WI38 (cell line): ENCODE results near the gene ARID1B.

Experiments
- H3K4me3 ChIP-seq: 2 replicates; pipeline ENCODE4 v1.5.1; 2011; ENCODE audit warnings: low read depth, mild to moderate bottlenecking, control low read depth, low read length
- CTCF ChIP-seq: IDR thresholded peaks from 2 replicates; pipeline ENCODE4 v1.5.1; 2012; ENCODE audit warnings: low read depth, mild to moderate bottlenecking, control low read depth, low read length

Gene ARID1B

GRCh38 chr6:156954191-156954590, 177.0 kb downstream of the ARID1B start:
- H3K4me3 ChIP-seq = no peak overlapping the region
- no peak for TF ChIP-seq CTCF

DNA sequence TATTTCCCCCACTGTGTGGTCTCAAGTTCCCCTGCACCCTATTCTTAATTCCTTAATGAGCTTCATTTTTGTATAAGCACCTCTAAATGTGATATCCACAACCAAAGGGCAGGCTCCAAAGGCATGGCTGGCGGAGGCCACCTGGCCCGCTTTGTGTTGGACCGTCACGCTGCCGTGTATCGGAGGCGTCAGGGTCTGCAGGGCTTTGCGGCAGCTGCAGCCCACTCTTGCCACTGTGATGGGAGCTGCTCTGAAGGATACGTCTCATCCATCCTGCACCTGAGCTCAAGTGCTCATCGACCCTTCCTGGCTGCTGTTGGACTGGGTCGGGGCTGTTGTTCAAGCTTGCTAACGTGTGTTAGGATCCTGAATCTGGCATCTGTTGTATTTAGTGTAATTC, 177.6 kb downstream of the ARID1B start:
- H3K4me3 ChIP-seq = no peak overlapping the region
- TF ChIP-seq CTCF = no peak

GRCh38 chr6:156955494-156956183, 178.5 kb downstream of the ARID1B start:
- H3K4me3 ChIP-seq = no peak overlapping the region
- no peak for TF ChIP-seq CTCF

GRCh38 chr6:156956286-156956685, 179.1 kb downstream of the ARID1B start:
- H3K4me3 ChIP-seq = no peak overlapping the region
- TF ChIP-seq CTCF = no peak

- no peak overlapping the region for H3K4me3 ChIP-seq
- no peak for TF ChIP-seq CTCF
Observed at GRCh38 chr6:156957931-156958547, 180.9 kb downstream of the ARID1B start.

DNA sequence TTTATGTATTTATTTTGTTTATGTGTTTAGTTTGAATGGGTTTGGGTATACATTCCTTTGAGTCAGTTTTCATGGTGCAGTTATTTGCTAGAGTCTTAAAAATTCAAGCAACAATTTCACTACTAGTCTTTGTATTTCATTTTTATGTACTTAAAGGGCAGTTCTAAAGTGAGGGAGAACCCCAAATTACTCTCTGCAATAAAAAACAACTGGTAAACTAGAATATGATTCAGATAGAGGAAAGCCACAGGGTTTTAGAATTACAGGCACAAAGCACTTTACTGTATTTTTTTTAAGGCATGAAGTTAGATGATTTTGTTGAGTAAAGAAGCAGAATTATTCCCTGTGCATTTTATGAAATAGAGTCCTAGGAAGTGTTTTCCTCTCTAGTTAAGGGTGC, 183.3 kb downstream of the ARID1B start:
- H3K4me3 ChIP-seq = no peak overlapping the region
- TF ChIP-seq CTCF = no peak

GRCh38 chr6:156961282-156961892, 184.2 kb downstream of the ARID1B start:
- no peak for TF ChIP-seq CTCF
- no peak overlapping the region for H3K4me3 ChIP-seq
